ENCODE measurements around the gene RACK1. TPM values are rescaled to one million over a fixed set of nuclear protein-coding genes. Genes with fewer than 3 reads are reported as not detected.
A peak's percentile ranks its signal among the peaks of the same experiment; 100 is the strongest.

The RACK1 gene
- total and polyA plus RNA-seq, 12 donors: 581 to 2,221 (median 640) TPM

DNA sequence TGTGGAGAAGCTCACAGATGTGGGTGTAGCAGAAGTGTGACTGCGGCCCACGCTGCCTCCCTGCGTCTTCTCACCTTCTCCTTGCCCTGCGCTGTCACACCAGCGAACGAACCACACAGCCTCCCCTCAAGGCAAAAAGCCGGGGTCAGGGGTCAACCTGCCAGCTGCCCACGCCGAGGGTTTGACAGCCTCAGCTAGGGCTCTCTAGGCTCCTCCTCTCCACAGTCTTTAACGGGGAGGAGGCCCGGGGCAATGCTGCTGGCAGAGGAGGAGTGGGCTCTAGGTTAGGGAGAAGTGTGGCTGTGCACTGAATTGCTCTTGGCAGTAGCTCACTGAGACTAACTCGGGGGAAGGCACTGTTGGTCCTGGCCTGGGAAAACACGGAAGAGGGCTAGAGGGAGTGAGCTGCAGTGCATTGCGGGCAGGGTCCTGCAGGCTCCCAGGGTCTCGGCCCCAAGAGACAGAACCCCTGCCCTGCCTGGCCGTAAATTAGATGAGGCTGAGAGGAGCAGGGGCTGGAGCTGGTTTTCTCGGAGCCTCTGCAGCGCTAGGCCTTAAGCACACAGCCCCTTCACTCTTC is 21.5 kb upstream of the RACK1 start:
- no peak for ATAC-seq
- no peaks in the 10 kb centered on the region for H3K27me3 ChIP-seq
- peaks cover 0 to 20% (median 10%) of the 10 kb centered on the region in 9 donors for H3K36me3 ChIP-seq
- 82 to 83% methylated on average over 18 of the region's 18 CpGs for WGBS, 2 donors
- TF ChIP-seq CTCF (IDR thresholded peaks at IDR 0.05): no peak
- no peak overlapping the region for H3K27ac ChIP-seq
- intact Hi-C loops (cut with DNase I): loop anchor here in 2 of 10 donors (10.0 kb wide), 1 partner anchor 80 kb away; no protein-coding TSS in a partner anchor
- no peak for DNase-seq
- H3K4me3 ChIP-seq: no peak overlapping the region
- H3K4me1 ChIP-seq: peaks cover 0 to 19% (median 9%) of the 10 kb centered on the region in 9 donors
- H3K9me3 ChIP-seq: no peaks in the 10 kb centered on the region

- no peak overlapping the region for H3K4me3 ChIP-seq
- peak overlapping the region in 1 of 10 donors; percentile 100 for H3K27ac ChIP-seq
- DNase-seq (no peak), ATAC-seq (no peak)
- no peaks in the 10 kb centered on the region for H3K27me3 ChIP-seq
- peaks cover 0 to 20% (median 10%) of the 10 kb centered on the region in 9 donors for H3K36me3 ChIP-seq
- WGBS, 2 donors: 67 to 75% methylated on average over 5 of the region's 5 CpGs
- no peaks in the 10 kb centered on the region for H3K9me3 ChIP-seq
- intact Hi-C loops (cut with DNase I): loop anchor here in 8 of 10 donors (5.0 to 10.0 kb wide), 4 partner anchors 71 to 81 kb away; no protein-coding TSS in a partner anchor
- TF ChIP-seq CTCF (IDR thresholded peaks at IDR 0.05): no peak
- H3K4me1 ChIP-seq: peaks cover 6 to 35% (median 24%) of the 10 kb centered on the region in 9 donors
Measured at GRCh38 chr5:181263633-181264032, 19.9 kb upstream of the RACK1 start.

GRCh38 chr5:181261320-181262049 is 17.8 kb upstream of the RACK1 start:
- Histone ChIP-seq H3K27ac (peak overlapping the region; percentile 98 to 100 (median 100)), H3K27me3 (no peaks in the 10 kb centered on the region), H3K4me3 (peak overlapping the region; percentile 73 to 99 (median 92)), H3K9me3 (no peaks in the 10 kb centered on the region), H3K36me3 (peaks cover 0 to 39% (median 10%) of the 10 kb centered on the region in 9 donors), H3K4me1 (peaks cover 11 to 56% (median 44%) of the 10 kb centered on the region in 9 donors)
- intact Hi-C loops (cut with DNase I): loop anchor here in 8 of 10 donors (1.0 to 10.0 kb wide), 6 partner anchors 38 to 79 kb away; partner anchors contain the start of gene TRIM41 (in 2 of the 8)
- ATAC-seq: peak; percentile 68 to 80 (median 73)
- WGBS, 2 donors: 0 to 1% methylated on average over 59 of the region's 59 CpGs
- peak in 1 of 9 donors; percentile 9 for TF ChIP-seq CTCF (IDR thresholded peaks at IDR 0.05)
- DNase-seq: peak; percentile 71 to 77

GRCh38 chr5:181260720-181261319 is 17.1 kb upstream of the RACK1 start, which contains the start of gene TRIM52:
TSS of gene TRIM52 (minus strand) at chr5:181261143. CDS start at chr5:181260813, 330 bp downstream.
- H3K4me1 ChIP-seq: peaks cover 11 to 63% (median 50%) of the 10 kb centered on the region in 9 donors
- peak within 1 kb of the TSS; percentile 98 to 100 (median 100) for H3K27ac ChIP-seq
- no peaks in the 10 kb centered on the region for H3K27me3 ChIP-seq
- ATAC-seq (peak; percentile 90 to 97 (median 94)), DNase-seq (peak; percentile 93)
- peak in 1 of 9 donors; percentile 13 for TF ChIP-seq CTCF (IDR thresholded peaks at IDR 0.05)
- WGBS, 2 donors: 0 to 1% methylated on average over 43 of the region's 43 CpGs
- no peaks in the 10 kb centered on the region for H3K9me3 ChIP-seq
- H3K36me3 ChIP-seq: peaks cover 0 to 46% (median 14%) of the 10 kb centered on the region in 9 donors
- H3K4me3 ChIP-seq: peak within 1 kb of the TSS; percentile 73 to 99 (median 92)
- intact Hi-C loops (cut with DNase I): loop anchor here in 8 of 10 donors (1.0 to 10.0 kb wide), 6 partner anchors 38 to 79 kb away; partner anchors contain the start of gene TRIM41 (in 2 of the 8)

All from heart right ventricle (tissue), 16 donors.